ENCODE data around the gene KLF16.
"Not testable (repeated sequence)": the region's sequence is repeated elsewhere in the genome, so short reads cannot be mapped to it uniquely, and the experiment has no call there.

Gene KLF16

DNA sequence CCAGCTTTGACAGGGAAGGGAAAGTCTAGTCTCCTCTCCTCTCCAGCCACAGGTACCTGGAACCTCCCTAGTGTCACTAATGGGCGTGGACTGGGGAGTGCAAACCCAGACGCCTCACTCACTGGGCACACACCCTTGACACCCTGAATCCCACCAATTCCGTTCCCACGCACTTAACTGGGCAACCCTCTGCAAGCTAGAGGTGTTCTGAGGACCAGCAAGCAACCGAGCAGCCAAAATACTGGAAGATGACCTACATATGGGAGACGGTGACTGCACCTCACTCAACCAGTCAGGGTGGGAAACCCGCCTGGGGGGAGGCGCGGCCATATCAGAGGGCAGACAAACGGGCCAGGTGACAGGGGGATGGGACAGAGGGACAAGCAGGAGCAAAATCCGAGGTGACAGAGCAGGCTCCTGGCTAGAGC is 20.9 kb upstream of the KLF16 start:
- DNase-seq (ENCODE audit: low spot score), result no peak

DNA sequence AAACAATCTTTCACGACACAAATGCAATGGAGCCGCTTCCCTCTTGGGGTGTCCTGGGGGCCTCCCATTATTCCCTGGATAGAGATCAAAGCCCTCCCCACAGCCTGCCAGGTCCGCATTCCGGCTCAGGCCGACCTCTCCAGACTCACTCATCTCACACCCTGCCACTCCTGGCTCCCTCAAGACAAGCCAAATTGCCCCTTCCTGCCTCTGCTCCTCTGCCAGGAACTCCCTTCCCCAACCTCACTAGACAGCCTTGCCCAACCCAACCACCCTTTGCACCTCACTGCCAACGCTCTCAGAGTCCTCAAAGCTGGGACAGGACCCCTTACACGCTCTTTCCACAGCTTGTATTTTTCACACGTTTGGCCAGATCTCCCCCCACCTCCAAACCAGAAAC is 20.4 kb upstream of the KLF16 start:
- DNase-seq (ENCODE audit: low spot score), result no peak

DNA sequence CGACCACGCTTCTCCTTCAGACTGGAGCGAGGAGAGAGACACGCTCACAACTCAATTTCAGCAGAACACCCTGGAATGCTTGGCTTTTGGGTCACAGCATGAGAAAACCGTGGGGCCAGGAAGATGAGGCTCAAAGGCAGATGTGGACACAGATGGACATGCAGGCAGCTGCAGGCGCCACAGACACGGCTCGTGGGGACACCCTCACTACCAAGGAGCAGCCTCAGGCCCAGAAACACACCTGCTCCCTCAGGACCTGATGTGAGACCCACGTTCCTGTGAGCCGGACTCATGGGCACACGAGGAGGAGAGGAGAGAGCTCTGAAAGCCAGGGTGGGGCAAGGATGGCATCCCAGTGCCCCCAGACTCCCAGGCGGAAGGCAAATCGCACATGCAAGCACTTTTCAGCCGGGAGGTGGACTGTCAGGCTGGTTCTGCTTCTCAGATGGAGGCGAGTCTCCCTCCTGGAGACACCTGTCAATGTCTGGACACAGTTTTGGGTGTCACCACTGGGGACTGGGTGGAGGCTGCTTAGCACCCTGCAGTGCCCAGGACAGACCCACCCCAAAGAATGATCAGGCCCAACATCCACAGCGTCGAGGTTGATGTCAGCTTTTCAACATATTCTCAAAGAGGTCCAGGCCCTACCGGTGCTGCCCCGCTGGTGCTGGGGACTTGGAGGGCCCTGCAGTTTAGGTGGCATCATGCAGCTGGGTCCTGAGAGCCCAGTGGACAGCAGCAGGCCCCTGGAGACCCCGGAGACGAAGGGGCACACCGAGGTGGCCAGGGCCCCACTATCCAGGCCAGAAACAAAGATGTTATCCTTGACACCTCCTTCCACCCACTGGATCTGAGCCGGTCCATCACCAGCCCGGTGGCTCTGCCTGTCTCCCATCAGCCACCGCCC is 19.7 kb upstream of the KLF16 start:
- no peak for DNase-seq (ENCODE audit: low spot score)

DNA sequence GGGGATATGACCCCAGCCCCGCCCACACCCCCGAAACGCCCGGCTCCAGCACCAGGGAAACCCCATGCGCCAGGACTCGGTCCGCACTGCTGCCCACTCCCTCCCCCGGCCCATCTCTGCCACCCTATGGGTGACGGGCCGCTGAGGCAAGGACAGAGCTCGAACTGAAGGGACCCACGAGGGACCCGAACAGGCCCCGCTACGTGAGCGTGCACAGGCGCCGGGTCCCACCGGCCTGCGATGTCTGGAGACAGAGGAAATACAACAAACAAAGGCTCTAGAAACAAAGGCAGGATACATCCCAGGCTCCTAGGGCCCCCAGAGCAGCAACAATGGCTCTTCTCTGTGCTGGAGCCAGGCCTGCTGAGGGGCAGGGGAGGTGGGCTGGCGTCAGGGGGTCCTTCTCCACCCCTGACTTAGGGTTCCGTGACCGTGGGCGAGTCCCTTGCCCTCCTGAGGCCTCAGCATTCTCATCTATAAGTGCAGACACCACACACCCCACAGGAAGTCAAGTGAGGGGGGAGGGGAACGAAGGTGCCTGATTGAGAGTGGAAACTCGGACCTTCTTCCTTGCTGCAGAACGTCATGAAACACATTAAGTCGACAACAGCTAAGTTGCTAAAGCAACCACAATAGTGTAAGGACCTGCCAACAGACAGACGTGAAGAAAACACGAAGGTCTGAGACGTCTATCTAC is 18.9 kb upstream of the KLF16 start:
- DNase-seq (ENCODE audit: low spot score), result no peak

DNA sequence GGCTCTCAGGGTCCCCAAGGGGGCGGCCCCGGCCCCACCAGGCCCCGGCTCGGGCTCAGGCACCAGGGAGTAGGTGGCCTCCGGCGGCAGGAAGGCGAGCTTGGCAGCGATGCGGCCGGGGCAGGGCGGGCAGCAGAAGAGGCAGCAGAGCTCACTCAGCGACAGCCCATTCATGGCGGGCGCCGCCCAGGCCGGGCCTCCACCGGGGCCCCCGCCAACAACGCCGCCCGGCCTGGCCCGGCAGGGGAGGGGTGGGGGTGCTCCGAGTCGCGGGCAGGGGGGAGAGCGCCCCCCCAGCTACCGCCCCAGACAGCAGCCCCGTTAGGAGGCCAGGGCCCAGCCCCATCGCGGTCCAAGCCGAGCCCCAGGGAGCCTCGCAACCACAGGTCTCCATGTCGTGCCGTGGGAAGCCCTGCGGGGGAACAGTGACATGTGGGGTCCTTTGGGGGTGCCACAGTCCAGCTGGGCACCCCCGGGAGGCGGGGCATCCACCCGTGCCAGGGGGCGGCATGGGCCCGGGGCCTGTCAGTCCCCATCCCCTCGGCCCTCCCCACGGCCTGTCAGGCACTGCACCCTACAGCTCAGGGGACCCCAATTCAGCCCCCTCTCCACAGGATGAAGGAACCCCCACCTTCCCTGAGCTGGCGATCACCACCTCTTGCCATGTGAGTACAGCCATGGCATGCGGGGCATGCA is 18.2 kb upstream of the KLF16 start:
- not testable (repeated sequence) for DNase-seq (ENCODE audit: low spot score)

DNA sequence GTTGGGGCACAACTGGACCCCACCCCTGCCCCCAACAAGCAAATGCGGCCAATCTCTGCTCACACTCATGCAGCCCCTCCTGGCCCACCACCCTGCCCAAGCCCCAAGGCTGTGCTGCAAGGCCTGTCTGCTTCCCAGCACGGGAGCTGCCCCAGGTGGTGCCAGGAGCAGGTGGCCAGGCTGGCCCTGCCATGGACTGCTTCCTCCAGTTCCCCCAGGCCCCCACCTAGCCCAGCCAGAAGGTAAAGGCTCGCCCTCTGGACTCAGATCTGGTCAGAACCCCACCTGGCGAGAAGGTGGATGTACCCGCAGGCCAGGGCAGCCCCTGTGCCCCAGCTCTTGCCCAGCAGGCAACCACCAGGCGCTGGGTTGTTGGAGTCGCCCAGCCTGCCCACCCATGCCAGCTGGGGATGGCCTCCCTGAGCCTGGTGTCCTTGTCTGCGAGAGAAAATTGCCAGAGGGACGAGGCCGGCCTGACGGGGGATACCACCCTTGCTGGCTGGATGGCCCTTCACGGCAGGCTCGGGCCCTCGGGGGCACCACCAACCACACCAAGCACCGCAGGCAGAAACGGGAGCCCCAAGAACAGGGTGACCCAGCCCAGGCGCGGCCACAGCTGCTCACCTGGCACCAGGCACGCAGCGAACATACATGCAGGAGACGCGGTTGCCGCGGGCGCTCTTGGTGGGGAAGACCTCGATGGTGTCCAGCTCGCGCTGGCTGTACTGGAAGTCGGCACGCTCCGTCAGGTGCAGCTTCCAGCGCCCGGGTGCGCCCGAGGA is 17.4 kb upstream of the KLF16 start:
- DNase-seq (ENCODE audit: low spot score), result no peak

DNA sequence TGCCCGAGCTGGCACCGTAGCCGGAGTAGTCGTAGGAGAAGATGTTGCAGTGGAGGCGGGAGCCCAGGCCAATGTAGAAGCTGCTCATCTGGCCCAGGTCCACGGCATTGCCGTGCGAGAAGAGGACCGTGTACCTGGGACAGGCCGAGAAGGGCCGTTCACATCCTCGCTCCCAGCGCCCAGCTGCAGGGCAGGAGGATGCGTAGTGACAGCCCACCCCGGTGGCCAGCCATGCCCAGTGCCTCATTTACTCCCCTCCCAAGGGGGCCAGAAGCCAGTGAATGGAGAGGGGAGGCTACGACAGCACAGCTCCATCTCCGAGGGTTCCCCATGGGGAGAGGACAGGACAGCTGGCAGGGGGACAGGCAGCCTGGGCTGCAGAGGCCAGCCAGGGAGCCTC is 16.6 kb upstream of the KLF16 start:
- not testable (repeated sequence) for DNase-seq (ENCODE audit: low spot score)

DNA sequence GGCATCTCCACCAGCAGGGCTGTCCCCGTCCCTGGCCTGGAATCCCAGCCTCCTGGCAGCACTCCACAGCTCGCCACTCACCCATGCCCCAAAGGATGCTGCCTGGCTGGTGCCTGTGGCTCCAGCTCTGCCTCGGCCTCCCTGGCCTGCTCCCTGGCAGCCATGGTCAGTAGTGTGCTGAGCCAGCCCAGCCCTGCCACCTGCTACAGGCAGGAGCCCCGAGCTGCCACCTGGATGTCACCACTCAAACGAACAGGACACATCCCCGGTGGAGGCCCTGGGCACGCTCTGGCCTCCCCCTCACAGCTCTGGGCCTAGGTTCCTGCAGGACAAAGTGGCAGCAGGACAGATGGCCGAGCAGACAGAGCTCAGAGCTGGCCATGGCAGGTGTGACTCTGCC is 15.2 kb upstream of the KLF16 start:
- DNase-seq (ENCODE audit: low spot score), result not testable (repeated sequence)

DNA sequence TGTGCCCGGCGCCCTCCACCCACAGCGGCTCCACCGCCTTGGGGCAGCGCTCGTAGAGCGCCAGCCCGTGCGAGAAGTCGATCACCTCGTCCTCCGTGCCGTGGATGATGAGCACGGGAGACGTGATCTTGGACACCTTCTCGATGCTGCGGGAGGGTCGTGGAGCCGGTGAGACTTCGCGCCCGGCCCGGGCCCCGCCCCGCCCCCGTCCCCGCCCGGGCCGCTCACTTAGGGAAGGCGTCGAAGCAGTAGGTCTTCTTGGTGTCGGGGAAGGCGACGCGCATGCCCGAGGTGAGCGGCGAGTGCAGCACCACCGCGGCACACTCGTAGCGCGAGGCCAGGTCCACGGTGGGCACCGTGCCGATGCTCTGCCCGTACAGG is 13.9 kb upstream of the KLF16 start:
- not testable (repeated sequence) for DNase-seq (ENCODE audit: low spot score)

DNA sequence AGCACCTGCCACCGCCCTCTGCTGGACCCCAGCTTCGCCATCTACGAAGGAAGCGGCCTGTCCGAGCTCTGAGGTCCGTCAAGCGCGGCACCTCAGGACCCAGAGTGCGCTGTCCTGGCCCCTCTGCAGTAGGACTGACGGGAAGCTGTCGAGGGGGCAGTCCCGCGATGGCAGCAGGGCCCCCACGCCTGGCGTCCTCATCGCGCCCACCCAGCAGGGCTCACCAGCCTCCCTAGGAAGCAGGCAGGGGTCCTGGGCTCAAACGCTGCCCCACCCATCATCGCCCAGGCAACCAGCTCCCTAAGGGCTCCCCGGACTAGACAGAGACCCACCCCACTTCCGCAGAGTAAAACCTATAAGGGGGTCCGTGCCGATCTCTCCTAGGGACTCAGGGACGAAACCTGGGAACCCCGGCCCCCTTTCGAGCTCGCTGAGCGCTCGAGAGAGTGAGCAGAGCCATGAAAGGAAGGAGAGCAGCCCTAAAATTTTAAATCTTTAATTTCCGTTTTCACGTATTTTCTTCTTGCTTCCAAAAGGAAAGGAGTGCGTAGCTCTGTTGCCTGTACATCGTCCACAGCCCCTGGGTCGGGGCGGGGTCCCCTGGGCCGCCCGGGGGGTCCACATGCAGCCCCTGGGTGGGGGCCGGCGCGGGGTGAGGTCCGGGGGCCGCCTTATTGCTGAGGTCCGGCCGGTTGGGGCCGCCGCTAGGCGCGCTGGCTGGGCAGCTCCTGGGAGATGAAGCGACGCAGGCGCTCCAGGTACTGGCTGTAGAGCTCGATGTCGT is 13.3 kb upstream of the KLF16 start:
- not testable (repeated sequence) for DNase-seq (ENCODE audit: low spot score)

DNA sequence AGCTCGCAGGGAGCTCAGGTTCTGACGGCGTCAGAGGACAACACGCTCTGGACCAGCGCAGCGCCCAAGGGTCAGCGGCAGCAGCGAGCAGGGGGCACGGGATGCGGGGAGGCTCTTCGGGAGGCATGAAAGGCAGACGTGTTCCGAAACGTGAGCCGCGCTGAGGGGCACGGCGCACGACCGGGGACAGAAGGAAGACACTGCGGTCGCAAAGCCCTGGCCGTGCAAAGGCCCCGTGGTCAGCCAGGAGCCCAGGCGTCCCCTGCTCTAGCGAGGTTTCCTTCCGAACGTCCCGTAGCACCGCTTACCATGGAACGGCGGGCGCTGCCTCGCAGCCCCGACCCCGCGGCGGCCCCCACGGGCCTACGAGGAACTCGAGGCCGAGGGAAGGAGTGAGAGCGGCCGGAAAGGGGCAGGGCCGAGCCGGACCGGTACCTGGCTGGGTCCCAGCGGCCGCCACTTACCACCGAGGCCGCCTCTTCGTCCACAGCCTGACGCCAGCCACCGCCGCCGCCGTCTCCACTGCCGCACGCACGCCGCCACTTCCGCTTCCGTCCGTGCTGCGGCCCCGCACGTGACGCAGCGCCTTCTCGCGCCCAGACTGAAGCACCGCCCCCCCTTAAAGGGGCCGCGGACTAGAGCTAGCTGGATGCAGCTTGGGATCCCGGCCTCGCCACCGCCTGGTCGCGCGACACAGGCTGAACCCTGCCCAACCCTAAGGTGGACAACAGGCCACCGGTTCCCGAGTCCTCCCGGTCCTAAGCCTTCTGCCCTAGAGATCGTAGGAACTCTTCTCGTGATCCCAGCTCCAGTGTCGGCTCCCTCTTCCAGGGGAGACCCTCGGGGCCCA is 12.5 kb upstream of the KLF16 start:
- DNase-seq (ENCODE audit: low spot score), result peak; percentile 95

DNA sequence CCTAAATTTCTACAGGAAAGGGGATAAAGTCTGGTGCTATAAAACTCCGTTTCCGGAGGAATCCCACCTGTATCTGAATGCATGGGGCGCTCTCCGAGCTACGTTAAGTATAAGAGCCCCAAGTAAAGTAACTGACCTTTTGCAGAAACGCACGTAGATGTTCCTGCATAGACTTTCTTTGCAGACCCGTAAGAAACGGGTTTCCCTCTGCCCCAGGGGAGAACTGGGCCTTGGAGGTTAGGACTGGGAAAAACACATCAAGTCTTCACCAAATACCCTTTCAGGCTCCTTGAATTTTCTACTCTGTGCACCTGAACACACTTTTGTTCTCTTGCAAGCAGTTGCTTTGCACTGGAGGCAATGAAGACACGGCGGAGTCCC is 11.9 kb upstream of the KLF16 start:
- DNase-seq (ENCODE audit: low spot score), result not testable (repeated sequence)

DNA sequence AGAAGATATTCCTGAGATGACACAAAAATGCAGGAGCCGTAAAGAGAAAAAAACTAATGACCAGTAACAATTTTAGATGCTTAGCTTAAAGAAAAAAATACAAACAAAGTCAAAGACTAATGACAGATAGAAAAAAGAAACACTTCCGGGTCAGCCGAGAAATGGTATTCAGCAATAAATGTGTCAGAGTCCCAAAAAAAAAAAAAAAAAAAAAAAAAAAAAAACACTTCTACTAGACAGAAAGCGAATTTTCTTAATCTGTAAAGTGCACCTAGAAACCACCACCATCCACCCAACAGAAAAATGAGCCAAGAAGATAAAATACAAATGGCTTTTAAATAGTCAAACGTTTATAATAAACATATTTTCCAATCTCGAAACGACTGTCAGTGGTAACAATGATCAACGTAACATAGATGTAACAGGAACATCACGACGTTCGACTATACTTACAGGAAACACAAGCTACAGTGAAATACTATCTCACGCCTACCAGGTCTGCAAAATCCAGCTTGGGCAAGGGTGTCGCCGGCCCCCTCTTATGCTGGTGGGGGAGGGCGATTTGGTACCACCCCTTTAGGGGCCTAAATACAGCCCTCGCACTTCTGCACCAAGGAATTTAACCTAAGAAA is 11.3 kb upstream of the KLF16 start:
- DNase-seq (ENCODE audit: low spot score), result peak; percentile 61

DNA sequence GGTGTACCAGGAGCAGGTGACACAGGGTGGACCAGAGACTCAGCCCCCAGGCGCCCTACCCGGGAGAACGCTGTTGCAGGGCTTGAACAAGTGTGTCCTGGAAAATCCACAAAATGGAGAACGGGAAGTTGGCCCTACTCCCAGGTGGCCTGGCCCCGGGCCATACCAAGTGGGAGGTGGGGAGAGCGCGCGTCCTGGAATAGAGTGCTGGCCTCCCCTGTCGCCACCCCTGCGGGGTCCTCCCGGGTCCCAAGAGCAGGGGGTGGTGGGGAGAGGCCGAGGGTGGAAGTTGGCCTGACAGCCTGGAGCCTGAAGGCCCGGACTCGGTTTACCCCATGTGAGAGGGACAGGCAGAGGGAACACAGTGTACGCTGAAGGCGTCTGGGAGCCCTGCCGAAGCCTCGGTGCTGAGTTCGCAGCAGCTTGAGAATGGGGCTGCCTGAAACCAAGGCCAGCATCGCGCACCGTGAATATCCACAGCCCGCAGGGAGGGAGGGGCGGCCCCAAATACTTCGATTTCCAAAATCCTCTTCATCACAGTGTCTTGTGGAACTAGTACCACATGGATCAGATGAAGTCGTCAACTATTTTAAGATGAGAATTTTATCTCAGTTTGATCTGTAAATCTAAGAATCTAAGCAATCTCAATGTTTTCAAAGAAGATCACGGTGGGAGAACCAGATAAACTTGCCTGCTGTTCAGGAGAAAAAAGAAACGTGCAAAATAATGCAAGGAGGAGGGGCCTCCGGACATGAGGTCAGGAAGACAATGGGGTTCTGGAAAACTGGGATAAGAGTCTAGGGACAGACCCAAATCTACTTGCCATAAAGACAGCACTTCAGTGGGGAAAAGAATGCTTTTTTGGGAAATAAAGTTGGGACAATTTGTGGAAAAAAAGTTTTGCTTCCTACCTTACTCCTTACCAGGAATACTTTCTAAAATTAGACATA is 10.4 kb upstream of the KLF16 start:
- no peak for DNase-seq (ENCODE audit: low spot score)

DNA sequence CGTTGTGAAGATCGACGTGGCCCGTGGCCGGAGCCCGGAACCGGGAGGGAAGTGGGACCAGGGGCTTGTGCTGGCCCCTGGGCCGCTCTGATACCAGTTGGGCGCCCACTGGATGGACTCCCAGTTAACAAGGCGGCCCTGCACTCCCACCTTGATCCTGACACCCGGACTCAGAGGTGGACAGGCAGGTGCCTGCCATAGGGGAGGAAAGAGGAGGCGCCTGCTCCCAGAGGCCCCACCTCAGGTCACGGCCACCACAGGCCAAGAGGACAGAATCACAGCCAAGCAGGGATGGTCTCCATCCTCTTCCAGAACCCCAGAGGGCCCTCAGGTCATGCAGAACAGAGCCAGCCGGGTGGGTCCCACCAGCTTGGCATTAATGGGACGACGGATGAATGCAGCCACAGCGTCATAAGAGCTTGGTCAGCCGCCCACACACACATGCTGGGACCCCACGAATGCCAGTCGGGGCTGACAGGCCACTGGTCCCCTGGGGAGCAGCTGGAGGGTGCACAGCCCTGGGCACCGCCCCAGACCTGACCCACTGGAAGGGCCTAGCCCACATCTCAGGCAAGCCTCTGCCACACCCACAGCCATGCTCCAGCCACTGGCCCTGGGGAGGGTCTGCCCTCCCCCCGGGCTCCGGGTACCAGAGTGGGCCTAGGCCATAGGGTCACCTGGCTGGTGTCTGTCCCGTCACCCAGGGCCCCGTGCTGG is 9.6 kb upstream of the KLF16 start:
- DNase-seq (ENCODE audit: low spot score), result no peak

DNA sequence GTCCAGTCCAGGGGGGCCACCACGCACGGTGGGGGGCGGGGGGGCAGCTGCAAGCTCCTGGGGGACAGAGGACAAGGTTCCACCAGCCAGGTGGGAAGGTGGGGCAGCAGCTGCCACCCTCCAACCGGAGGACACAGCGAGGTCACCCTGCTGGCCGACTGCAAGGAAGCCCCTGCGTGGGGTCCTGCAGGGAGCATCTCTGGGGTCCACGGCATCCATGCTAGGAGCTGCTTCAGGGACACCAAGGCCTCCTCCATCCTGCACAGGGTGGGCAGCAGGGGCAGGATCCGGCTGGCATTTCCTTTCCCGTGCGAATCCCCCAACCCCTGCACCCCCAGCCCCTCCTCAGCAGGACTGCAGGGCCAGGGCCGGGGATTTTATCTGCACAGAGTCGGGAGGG is 8.3 kb upstream of the KLF16 start:
- no peak for DNase-seq (ENCODE audit: low spot score)

DNA sequence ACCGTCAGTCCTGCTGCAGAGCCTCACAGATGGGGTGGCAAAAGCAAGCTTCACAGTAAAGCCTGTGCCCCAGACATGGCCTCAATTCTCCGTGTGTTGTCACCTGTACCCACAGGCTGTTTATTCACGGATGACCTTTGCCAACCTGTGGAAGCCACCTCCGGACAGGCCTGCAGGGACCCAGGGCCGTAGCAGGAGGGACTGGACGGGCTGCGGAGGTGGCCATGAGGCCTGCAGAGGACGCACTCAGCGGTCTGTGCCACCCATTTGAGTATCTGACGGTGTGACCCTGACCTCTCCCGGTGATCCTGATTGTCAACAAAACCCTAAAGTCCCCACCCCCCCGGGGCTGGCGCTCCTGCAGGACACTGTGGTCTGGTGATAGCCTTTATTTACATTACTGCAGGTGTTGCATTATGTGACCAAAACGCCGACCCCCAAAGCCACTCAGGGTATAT is 7.8 kb upstream of the KLF16 start:
- no peak for DNase-seq (ENCODE audit: low spot score)

DNA sequence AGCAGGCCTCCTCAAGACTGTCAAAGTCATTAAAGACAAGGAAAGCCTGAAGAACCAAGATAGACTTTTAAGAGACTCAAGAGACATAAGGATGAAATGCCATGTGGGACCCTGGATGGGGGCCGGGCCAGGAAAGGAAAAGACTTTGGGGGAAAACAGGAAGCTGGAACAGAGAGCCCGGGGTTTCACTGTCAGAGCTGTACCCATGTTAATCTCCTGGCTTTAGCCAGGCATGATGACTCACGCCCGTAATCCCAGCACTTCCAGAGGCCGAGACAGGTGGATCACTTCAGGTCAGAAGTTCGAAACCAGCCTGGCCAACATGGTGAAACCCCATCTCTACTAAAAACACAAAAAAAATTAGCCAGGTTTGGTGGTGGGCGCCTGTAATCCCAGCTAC is 5.6 kb upstream of the KLF16 start:
- DNase-seq (ENCODE audit: low spot score), result no peak
